Jurkat, Clone E6-1 (cell line): Measurements from ENCODE around the gene DUSP8.

Experiments
- DNase-seq: peaks from one replicate; pipeline ENCODE4 v3.0.0-alpha.2; 2011; ENCODE audit warnings: low read depth, low spot score
- H3K4me3 ChIP-seq: 2 replicates; pipeline ENCODE4 v1.5.1; 2011; ENCODE audit warnings: mild to moderate bottlenecking, low read length, control low read depth, moderate library complexity

The DUSP8 gene

GRCh38 chr11:1567721-1568100 lies 4.4 kb downstream of the DUSP8 start:
- no peak for DNase-seq
- no peak overlapping the region for H3K4me3 ChIP-seq

- H3K4me3 ChIP-seq, result no peak overlapping the region
- no peak for DNase-seq
These were observed 4.9 kb downstream of the DUSP8 start for GRCh38 chr11:1567052-1567720.

- H3K4me3 ChIP-seq, result no peak overlapping the region
- DNase-seq, result no peak
These were observed 5.6 kb downstream of the DUSP8 start for GRCh38 chr11:1566381-1567051.

DNA sequence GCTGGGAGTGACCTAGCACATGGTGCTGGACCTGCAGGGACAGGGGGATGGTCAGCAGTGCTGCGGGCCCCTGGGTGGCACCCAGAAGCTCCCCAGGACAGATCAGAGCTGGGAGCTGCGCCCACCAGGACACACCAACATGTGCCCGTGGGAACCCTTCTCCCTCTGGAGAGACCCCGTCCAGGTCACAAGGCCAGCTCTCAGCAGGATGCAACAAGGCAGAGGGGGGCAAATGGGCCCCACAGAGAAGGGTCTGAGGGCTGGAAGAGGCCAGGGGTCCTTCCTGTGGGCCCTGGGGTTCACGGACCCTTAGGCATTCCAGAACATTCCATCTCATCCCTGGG lies 6.2 kb downstream of the DUSP8 start:
- no peak overlapping the region for H3K4me3 ChIP-seq
- DNase-seq, result no peak

DNA sequence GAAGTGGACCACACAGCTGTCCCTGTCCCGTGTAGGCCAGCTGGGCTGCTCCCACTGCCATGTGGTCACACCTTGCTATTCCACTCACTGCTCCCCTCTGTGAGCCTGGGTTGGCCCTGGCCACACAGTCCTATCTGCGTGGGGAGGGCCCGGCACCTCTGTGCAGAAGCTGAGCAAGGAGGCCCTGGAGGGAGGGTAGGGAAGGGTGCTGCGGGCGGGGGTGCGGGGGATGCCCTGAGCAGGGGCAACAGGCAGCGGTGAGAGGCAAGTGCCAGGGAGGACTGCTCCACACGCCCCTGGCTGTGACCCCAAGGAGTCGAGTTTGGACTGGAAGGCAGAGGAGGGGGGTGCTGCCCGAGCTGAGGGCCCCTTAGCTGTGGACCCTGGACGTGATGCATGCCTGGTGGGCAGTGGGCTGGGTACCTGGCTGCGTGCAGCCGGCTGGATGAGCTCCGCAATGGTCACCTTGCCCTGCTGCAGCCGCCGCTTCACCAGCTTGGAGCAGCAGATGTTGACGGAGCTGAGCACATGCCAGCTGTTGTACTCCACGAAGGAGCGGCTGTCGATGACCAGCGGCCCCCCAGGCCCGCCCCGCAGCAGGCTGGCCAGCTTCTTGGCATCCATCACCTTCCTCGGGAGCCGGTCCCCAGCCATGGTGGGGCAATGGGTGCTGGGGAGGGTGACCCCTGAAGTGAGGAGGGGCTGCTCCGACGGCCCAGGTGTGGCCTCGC lies 6.7 kb downstream of the DUSP8 start:
- no peak for DNase-seq
- H3K4me3 ChIP-seq, result no peak overlapping the region

DNA sequence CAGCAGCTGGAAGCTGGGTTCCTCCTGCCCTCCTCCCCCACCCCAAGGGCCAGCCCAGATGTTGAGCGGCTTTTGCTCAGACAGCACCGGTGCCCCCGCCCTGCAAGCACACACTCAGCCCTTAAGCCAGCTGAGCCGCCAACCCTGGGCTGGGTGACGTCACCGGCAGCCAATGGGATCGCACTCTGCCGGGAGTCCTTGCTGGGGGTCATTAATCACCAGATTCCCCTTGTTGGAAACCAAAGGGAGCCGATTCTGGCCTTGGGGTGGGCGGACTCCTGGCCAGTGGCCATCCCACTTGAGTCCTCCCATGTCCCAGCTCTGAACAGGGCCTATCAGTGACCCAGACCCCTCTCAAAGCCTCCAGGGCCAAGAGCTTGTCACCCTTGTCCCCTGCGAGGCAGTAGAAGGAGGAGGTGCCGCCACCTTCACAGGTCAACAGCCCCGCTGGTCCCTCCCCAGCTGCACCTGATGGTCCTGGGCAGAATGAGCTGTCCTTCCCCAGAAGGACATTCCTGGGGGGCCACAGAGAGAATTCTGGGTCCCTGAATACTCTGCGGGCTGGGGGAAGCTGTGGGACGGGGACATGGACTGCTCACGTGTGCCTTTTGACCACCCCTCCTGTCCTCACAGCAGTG lies 7.4 kb downstream of the DUSP8 start:
- no peak for DNase-seq

GRCh38 chr11:1563697-1564534 lies 8.2 kb downstream of the DUSP8 start:
- no peak overlapping the region for H3K4me3 ChIP-seq
- DNase-seq, result no peak

More for the DNA sequence above, 7.4 kb downstream of the DUSP8 start:
- H3K4me3 ChIP-seq, result no peak overlapping the region

- H3K4me3 ChIP-seq, result no peak overlapping the region
- DNase-seq, result no peak
These were observed 8.9 kb downstream of the DUSP8 start for GRCh38 chr11:1563149-1563638.

DNA sequence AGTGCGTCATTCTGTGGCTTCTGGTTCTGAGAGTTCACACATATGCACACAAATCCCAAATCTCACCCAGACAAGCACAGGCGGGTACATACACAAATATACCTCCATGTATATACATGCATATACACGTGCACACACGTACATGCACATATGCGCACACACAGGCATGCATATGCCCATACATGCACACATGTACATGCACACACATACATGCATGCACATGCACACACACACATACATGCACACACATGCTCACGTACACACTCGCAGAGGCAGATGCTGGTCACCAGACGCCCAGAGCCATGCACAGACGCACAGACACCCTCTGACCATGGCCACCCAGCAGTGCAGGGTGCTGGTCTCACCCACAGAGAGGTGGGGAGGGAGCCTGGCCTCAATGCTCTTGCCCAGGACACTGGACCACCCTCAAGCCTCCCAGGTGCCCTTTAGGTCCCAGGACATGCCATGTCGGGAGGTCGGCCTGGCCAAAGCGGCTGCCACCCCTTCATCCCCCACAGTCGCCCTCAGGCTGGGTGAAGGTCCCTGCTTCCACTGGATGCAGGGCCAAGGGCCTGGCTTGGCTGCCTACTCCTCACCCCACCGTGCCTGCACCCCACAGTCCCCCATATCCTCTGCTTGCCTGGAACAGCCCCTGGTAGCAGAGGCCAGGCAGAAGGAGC lies 9.5 kb downstream of the DUSP8 start:
- H3K4me3 ChIP-seq, result no peak overlapping the region
- no peak for DNase-seq

DNA sequence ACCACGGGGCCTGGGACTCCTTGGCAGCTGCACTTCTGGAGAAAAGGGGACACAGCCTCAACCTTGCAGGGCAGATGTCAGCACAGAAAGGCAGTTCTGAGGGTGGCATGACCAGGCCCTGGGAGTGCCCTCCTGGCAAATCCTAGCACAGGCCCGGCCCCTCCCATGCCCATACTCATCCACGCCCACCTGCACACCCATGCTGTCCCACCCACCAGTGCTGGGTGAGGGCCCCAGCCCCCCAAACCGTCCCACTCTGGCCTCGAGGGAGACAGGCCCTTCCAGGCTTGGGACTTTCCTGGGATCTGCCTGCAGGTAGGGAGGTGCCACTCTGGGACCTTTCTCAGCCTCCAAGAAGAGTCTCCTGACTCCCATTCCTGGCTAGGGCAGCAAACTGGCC lies 10.1 kb downstream of the DUSP8 start:
- H3K4me3 ChIP-seq, result no peak overlapping the region
- no peak for DNase-seq

GRCh38 chr11:1561266-1561665 lies 10.8 kb downstream of the DUSP8 start:
- no peak overlapping the region for H3K4me3 ChIP-seq
- DNase-seq, result no peak

GRCh38 chr11:1560649-1561251 lies 11.3 kb downstream of the DUSP8 start:
- DNase-seq, result no peak
- no peak overlapping the region for H3K4me3 ChIP-seq

DNA sequence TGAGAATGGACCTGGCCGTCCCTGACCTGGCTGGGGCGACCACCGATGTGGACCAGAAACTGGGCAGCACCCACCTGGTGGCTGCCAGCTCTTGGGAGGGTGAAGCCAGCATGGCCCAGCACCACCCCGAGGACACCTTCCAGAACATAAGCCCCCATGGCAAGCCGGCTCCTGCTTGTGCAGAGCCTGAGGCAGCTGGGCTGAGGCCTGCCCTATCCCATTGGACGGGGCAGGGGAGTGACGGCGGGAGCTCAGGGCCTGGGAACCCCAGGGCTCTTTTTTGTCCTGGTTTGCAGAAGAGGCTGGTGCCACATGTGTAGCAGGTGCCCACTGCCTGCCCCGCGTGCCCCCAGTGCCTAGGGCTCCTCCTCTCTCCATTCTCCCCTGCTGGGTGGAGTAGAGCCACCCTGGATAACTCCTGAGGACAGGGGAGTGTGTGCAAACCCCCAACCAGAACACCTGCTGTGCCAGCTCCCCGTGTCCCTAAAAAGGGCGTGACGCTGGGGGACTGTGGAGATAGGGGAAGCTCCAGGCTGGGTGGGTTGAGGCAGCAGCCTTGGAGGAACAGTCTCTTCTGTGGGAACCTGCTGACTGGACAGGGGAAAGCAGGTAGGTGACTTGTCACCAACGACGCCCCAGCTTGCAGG lies 11.9 kb downstream of the DUSP8 start:
- no peak overlapping the region for H3K4me3 ChIP-seq
- no peak for DNase-seq

- no peak for DNase-seq
- H3K4me3 ChIP-seq, result no peak overlapping the region
These were observed 12.7 kb downstream of the DUSP8 start for GRCh38 chr11:1559111-1559951.

DNA sequence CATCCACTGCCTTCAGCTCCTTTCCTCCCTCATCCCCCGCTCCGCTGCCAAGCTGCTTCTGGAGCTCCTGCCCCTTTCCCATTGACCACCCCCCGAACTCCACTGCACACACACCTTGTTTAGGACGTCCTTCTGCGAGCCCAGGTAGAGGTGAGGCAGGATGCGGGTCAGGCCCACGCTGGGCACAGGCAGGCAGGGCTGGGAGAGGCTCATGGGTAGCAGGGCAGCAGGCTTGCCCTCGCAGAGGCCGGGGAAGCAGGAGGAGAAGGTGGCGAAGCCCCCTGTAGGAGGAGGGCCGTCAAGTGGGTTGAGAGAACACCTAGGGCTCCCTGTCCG lies 13.3 kb downstream of the DUSP8 start:
- no peak overlapping the region for H3K4me3 ChIP-seq
- no peak for DNase-seq

GRCh38 chr11:1557904-1558774 lies 13.9 kb downstream of the DUSP8 start:
- H3K4me3 ChIP-seq, result no peak overlapping the region
- DNase-seq, result no peak
